ENCODE results near the gene GNRH2.

GNRH2 gene

GRCh38 chr20:3067139-3068014 lies 24.0 kb downstream of the GNRH2 start:
- peaks cover 5 to 10% (median 9%) of the 10 kb centered on the region in 4 donors for H3K4me1 ChIP-seq
- no peaks in the 10 kb centered on the region for H3K9me3 ChIP-seq
- no peak for TF ChIP-seq CTCF (IDR thresholded peaks at IDR 0.05)
- H3K27ac ChIP-seq, result no peak overlapping the region
- H3K27me3 ChIP-seq, result peaks cover 0 to 26% of the 10 kb centered on the region in 2 donors
- no peak for DNase-seq
- no peaks in the 10 kb centered on the region for H3K36me3 ChIP-seq
- H3K4me3 ChIP-seq, result no peak overlapping the region
- intact Hi-C loops (cut with DNase I; ENCODE audit: low total_unique reads), result no loop called here

- no peaks in the 10 kb centered on the region for H3K36me3 ChIP-seq
- no peak overlapping the region for H3K4me3 ChIP-seq
- H3K27me3 ChIP-seq, result peaks cover 0 to 33% of the 10 kb centered on the region in 2 donors
- peaks cover 5 to 12% (median 9%) of the 10 kb centered on the region in 4 donors for H3K4me1 ChIP-seq
- TF ChIP-seq CTCF (IDR thresholded peaks at IDR 0.05), result no peak
- intact Hi-C loops (cut with DNase I; ENCODE audit: low total_unique reads), result no loop called here
- no peak overlapping the region for H3K27ac ChIP-seq
- no peak for DNase-seq
- no peaks in the 10 kb centered on the region for H3K9me3 ChIP-seq
Measured at GRCh38 chr20:3068075-3068474, 24.7 kb downstream of the GNRH2 start.

- no peaks in the 10 kb centered on the region for H3K36me3 ChIP-seq
- intact Hi-C loops (cut with DNase I; ENCODE audit: low total_unique reads), result no loop called here
- no peak overlapping the region for H3K27ac ChIP-seq
- no peak overlapping the region for H3K4me3 ChIP-seq
- H3K27me3 ChIP-seq, result peaks cover 0 to 44% of the 10 kb centered on the region in 2 donors
- TF ChIP-seq CTCF (IDR thresholded peaks at IDR 0.05), result no peak
- DNase-seq, result no peak
- H3K9me3 ChIP-seq, result no peaks in the 10 kb centered on the region
- peaks cover 5 to 12% (median 9%) of the 10 kb centered on the region in 4 donors for H3K4me1 ChIP-seq
Measured at GRCh38 chr20:3068986-3069900, 25.8 kb downstream of the GNRH2 start.

GRCh38 chr20:3070725-3071124 lies 27.3 kb downstream of the GNRH2 start:
- intact Hi-C loops (cut with DNase I; ENCODE audit: low total_unique reads), result no loop called here
- H3K27ac ChIP-seq, result no peak overlapping the region
- H3K4me3 ChIP-seq, result no peak overlapping the region
- H3K9me3 ChIP-seq, result no peaks in the 10 kb centered on the region
- no peak for TF ChIP-seq CTCF (IDR thresholded peaks at IDR 0.05)
- no peaks in the 10 kb centered on the region for H3K36me3 ChIP-seq
- H3K27me3 ChIP-seq, result peaks cover 0 to 45% of the 10 kb centered on the region in 2 donors
- no peak for DNase-seq
- peaks cover 5 to 12% (median 9%) of the 10 kb centered on the region in 4 donors for H3K4me1 ChIP-seq

- no peak for TF ChIP-seq CTCF (IDR thresholded peaks at IDR 0.05)
- Histone ChIP-seq H3K36me3 (no peaks in the 10 kb centered on the region), H3K9me3 (no peaks in the 10 kb centered on the region), H3K27me3 (peaks cover 0 to 50% of the 10 kb centered on the region in 2 donors), H3K27ac (no peak overlapping the region), H3K4me3 (peak overlapping the region in 1 of 2 donors; percentile 34), H3K4me1 (peaks cover 5 to 12% (median 9%) of the 10 kb centered on the region in 4 donors)
- intact Hi-C loops (cut with DNase I; ENCODE audit: low total_unique reads), result no loop called here
- DNase-seq, result no peak
Measured at GRCh38 chr20:3071266-3071609, 27.8 kb downstream of the GNRH2 start.

Measured in tibial artery (tissue), 4 donors.